CD14-positive monocyte (primary cell): ENCODE results near the gene NSFL1C. TPM values are rescaled to one million over a fixed set of nuclear protein-coding genes. Genes with fewer than 3 reads are reported as not detected.
A peak's percentile ranks its signal among the peaks of the same experiment; 100 is the strongest.

Source experiments
- DNase-seq, 3 donors: peaks; one replicate each; pipeline ENCODE4 v3.0.0-alpha.2; 2011 to 2022
- H2AFZ ChIP-seq: 2 replicates; pipeline ENCODE4 v1.6.0; 2012; ENCODE audit warnings: mild to moderate bottlenecking, low read depth, low read length, inconsistent platforms; ENCODE audit not compliant: insufficient read depth, poor library complexity, severe bottlenecking
- H3K27ac ChIP-seq, 2 donors: 1 replicate in 1 of 2; 2 replicates in 1 of 2; pipeline ENCODE4 v1.5.1; 2012 to 2013; ENCODE audit warnings: low read length in 2 of 2, control low read depth in 1 of 2, inconsistent platforms in 1 of 2, low read depth in 1 of 2, mild to moderate bottlenecking in 1 of 2
- H3K27me3 ChIP-seq, 2 donors: one replicate each; pipeline versions ENCODE4 v1.6.0 to v1.6.1; 2011 to 2013; ENCODE audit warnings: low read length in 2 of 2; ENCODE audit not compliant: control insufficient read depth in 2 of 2, insufficient read depth in 2 of 2
- H3K36me3 ChIP-seq, 2 donors: replicated peaks in 1 of 2; 1 replicate in 1 of 2; 2 replicates in 1 of 2; pipeline versions ENCODE4 v1.5.1 to v1.6.1; 2012 to 2013; ENCODE audit warnings: low read length in 2 of 2, control low read depth in 1 of 2, inconsistent platforms in 1 of 2, mild to moderate bottlenecking in 1 of 2; ENCODE audit not compliant: insufficient read depth in 2 of 2, control insufficient read depth in 1 of 2
- H3K4me1 ChIP-seq, 2 donors: 1 replicate in 1 of 2; 2 replicates in 1 of 2; pipeline versions ENCODE4 v1.5.1 to v1.6.1; 2012 to 2013; ENCODE audit warnings: low read length in 2 of 2, control low read depth in 1 of 2, inconsistent platforms in 1 of 2, mild to moderate bottlenecking in 1 of 2, moderate library complexity in 1 of 2; ENCODE audit not compliant: insufficient read depth in 2 of 2, control insufficient read depth in 1 of 2
- H3K4me2 ChIP-seq: replicated peaks from 2 replicates; pipeline ENCODE3; 2012; ENCODE audit warnings: low read length, moderate library complexity, mild to moderate bottlenecking; ENCODE audit not compliant: poor library complexity, severe bottlenecking; ENCODE audit errors: extremely low read depth
- H3K4me3 ChIP-seq, 3 experiments: fragments of 200-600 bp in 1 of 3; sonication (generic) in 1 of 3; replicated peaks in 1 of 3; 1 replicate in 2 of 3; 2 replicates in 1 of 3; pipeline ENCODE4 v1.5.1; 2011 to 2013; ENCODE audit warnings: low read length in 3 of 3, mild to moderate bottlenecking in 3 of 3, control low read depth in 2 of 3, low read depth in 2 of 3, inconsistent platforms in 1 of 3, moderate library complexity in 1 of 3
- H3K79me2 ChIP-seq: 2 replicates; pipeline ENCODE4 v1.6.0; 2012; ENCODE audit warnings: mild to moderate bottlenecking, control low read depth, inconsistent platforms, low read length, moderate library complexity; ENCODE audit not compliant: insufficient read depth
- H3K9ac ChIP-seq: 2 replicates; pipeline ENCODE4 v1.6.0; 2017; ENCODE audit warnings: low read length, mild to moderate bottlenecking; ENCODE audit not compliant: insufficient read depth, poor library complexity, severe bottlenecking
- H3K9me3 ChIP-seq, 2 donors: replicated peaks in 1 of 2; 1 replicate in 1 of 2; 2 replicates in 1 of 2; pipeline versions ENCODE4 v1.5.1 to v1.6.1; 2012 to 2013; ENCODE audit warnings: low read length in 2 of 2, control low read depth in 1 of 2; ENCODE audit not compliant: control insufficient read depth in 1 of 2, insufficient read depth in 1 of 2
- H4K20me1 ChIP-seq: 2 replicates; pipeline ENCODE4 v1.6.0; 2012; ENCODE audit warnings: mild to moderate bottlenecking, low read length, control low read depth, moderate library complexity; ENCODE audit not compliant: insufficient read depth
- H3K27ac Mint-ChIP-seq, 7 donors: one replicate each; pipeline ENCODE4 v1.8.0; 2020; ENCODE audit warnings: mild to moderate bottlenecking in 7 of 7, mixed read lengths in 7 of 7, moderate library complexity in 6 of 7, inconsistent platforms in 2 of 7
- H3K27me3 Mint-ChIP-seq, 3 donors: one replicate each; pipeline ENCODE4 v1.8.0; 2021 to 2022; ENCODE audit warnings: low read depth in 3 of 3, mild to moderate bottlenecking in 3 of 3, mixed read lengths in 3 of 3, moderate library complexity in 3 of 3, inconsistent platforms in 1 of 3
- H3K36me3 Mint-ChIP-seq, 2 donors: one replicate each; pipeline ENCODE4 v1.8.0; 2020; ENCODE audit warnings: mixed read lengths in 2 of 2, inconsistent platforms in 1 of 2, mild to moderate bottlenecking in 1 of 2
- H3K4me1 Mint-ChIP-seq: one replicate; pipeline ENCODE4 v1.8.0; 2020; ENCODE audit warnings: mild to moderate bottlenecking, mixed read lengths
- H3K4me3 Mint-ChIP-seq, 2 donors: one replicate each; pipeline ENCODE4 v1.8.0; 2020; ENCODE audit warnings: mild to moderate bottlenecking in 2 of 2, mixed read lengths in 2 of 2, moderate library complexity in 1 of 2
- H3K9me3 Mint-ChIP-seq, 7 donors: one replicate each; pipeline ENCODE4 v1.8.0; 2020 to 2022; ENCODE audit warnings: mixed read lengths in 7 of 7, mild to moderate bottlenecking in 6 of 7, moderate library complexity in 6 of 7, inconsistent platforms in 2 of 7
- WGBS: methylation state at CpG from one replicate; pipeline ENCODE4 v1.1.5; 2013; ENCODE audit warnings: missing lambda C conversion rate; ENCODE audit not compliant: insufficient coverage; 5-methylcytosine and 5-hydroxymethylcytosine counted together
- intact Hi-C, 2 donors: fragments of 100-400 bp; cut with micrococcal nuclease; formaldehyde crosslinking; loops; one replicate each; pipeline versions ENCODE4 v1.15.0 to v1.15.1; 2023
- polyA plus RNA-seq, 3 donors: library from polyadenylated mRNA; depleted of rRNA in 1 of 3; unstranded in 2 of 3; stranded (reverse) in 1 of 3; fragments of 300-500 nt in 2 of 3; fragments of >200 nt in 1 of 3; fragmentation: Illumina TruSeq in 2 of 3; gene quantifications; 1 replicate in 2 of 3; 2 replicates in 1 of 3; pipeline ENCODE4 v1.2.3, GENCODE V29; 2012 to 2021
- TF ChIP-seq, protein P1 (sequence below): fragments of 200-600 bp; IDR thresholded peaks from one replicate; pipeline ENCODE4 v1.8.0; 2022; ENCODE audit warnings: antibody characterized with exemption, mild to moderate bottlenecking

NSFL1C gene
- polyA plus RNA-seq, 3 donors: 52.8 to 80.8 (median 56.8) TPM

DNA sequence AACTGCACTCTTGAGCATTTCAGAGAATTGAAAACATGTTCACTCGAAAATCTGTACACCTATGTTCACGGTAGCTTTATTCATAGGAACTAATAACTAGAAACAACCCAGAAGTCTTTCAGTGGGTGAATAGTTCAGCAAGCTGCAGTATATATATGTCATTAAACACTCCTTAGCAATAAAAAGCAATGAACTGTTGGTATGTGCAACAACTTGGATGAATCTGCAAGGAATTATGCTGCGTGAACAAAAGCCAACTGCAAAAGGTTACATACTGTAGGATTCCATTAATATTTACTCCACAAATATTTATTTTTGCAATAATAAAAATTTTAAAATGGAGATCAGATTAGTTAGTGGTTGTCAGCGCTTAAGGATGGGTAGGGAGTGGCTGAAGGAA, 51.7 kb downstream of the NSFL1C start:
- H3K4me2 ChIP-seq: no peak overlapping the region
- no CpG with 5 or more reads among the region's 4 CpGs for WGBS

GRCh38 chr20:1405801-1406200, 60.8 kb downstream of the NSFL1C start:
- Histone ChIP-seq H3K9me3 (no peaks in the 10 kb centered on the region), H3K79me2 (no peaks in the 10 kb centered on the region), H3K4me2 (no peak overlapping the region), H3K9ac (no peak overlapping the region), H3K27ac (no peak overlapping the region), H3K4me3 (no peak overlapping the region), H4K20me1 (no peaks in the 10 kb centered on the region), H3K36me3 (no peaks in the 10 kb centered on the region), H2AFZ (no peak overlapping the region), H3K27me3 (peaks cover 3% of the 10 kb centered on the region in 2 donors), H3K4me1 (no peaks in the 10 kb centered on the region)
- no CpG with 5 or more reads among the region's 2 CpGs for WGBS
- Mint-ChIP-seq H3K27ac (no peak overlapping the region), H3K4me1 (peaks cover 3% of the 10 kb centered on the region), H3K36me3 (no peaks in the 10 kb centered on the region), H3K27me3 (peaks cover 4 to 14% (median 6%) of the 10 kb centered on the region in 3 donors), H3K9me3 (peaks cover 2 to 19% (median 9%) of the 10 kb centered on the region in 7 donors), H3K4me3 (no peak overlapping the region)
- DNase-seq: peak in 1 of 3 donors; percentile 40
- TF ChIP-seq, protein P1, sequence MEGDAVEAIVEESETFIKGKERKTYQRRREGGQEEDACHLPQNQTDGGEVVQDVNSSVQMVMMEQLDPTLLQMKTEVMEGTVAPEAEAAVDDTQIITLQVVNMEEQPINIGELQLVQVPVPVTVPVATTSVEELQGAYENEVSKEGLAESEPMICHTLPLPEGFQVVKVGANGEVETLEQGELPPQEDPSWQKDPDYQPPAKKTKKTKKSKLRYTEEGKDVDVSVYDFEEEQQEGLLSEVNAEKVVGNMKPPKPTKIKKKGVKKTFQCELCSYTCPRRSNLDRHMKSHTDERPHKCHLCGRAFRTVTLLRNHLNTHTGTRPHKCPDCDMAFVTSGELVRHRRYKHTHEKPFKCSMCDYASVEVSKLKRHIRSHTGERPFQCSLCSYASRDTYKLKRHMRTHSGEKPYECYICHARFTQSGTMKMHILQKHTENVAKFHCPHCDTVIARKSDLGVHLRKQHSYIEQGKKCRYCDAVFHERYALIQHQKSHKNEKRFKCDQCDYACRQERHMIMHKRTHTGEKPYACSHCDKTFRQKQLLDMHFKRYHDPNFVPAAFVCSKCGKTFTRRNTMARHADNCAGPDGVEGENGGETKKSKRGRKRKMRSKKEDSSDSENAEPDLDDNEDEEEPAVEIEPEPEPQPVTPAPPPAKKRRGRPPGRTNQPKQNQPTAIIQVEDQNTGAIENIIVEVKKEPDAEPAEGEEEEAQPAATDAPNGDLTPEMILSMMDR: no peak
- intact Hi-C loops: no loop called here

More for the DNA sequence above, 51.7 kb downstream of the NSFL1C start:
- no peak overlapping the region for H3K27ac ChIP-seq
- Mint-ChIP-seq H3K27me3 (peaks cover 10 to 23% (median 11%) of the 10 kb centered on the region in 3 donors), H3K9me3 (peaks cover 0 to 6% (median 2%) of the 10 kb centered on the region in 7 donors), H3K27ac (no peak overlapping the region), H3K4me1 (no peaks in the 10 kb centered on the region), H3K36me3 (no peaks in the 10 kb centered on the region), H3K4me3 (no peak overlapping the region)
- TF ChIP-seq, protein P1: no peak
- H3K9ac ChIP-seq: no peak overlapping the region
- intact Hi-C loops: no loop called here
- no peak overlapping the region for H2AFZ ChIP-seq
- no peaks in the 10 kb centered on the region for H3K4me1 ChIP-seq
- no peak for DNase-seq
- H3K36me3 ChIP-seq: no peaks in the 10 kb centered on the region
- H3K4me3 ChIP-seq: no peak overlapping the region
- H4K20me1 ChIP-seq: no peaks in the 10 kb centered on the region
- H3K79me2 ChIP-seq: no peaks in the 10 kb centered on the region
- H3K27me3 ChIP-seq: peaks cover 6 to 14% of the 10 kb centered on the region in 2 donors
- H3K9me3 ChIP-seq: no peaks in the 10 kb centered on the region
